ENCODE measurements around the gene PRSS50. TPM values are rescaled to one million over a fixed set of nuclear protein-coding genes. Genes with fewer than 3 reads are reported as not detected.

PRSS50 gene
- total and polyA plus RNA-seq, 8 donors, result under 0.01 to 0.10 TPM; not detected in 6

GRCh38 chr3:46679681-46680080 is 38.0 kb downstream of the PRSS50 start:
- peaks cover 0 to 14% (median 9%) of the 10 kb centered on the region in 4 donors for H3K4me1 ChIP-seq
- H3K9me3 ChIP-seq, result no peaks in the 10 kb centered on the region
- intact Hi-C loops (cut with DNase I; ENCODE audit: low total_unique reads), result no loop called here
- DNase-seq, result no peak
- WGBS, 5 donors, result 80 to 87% (median 85%) methylated on average over 5 of the region's 5 CpGs
- H3K27me3 ChIP-seq, result no peaks in the 10 kb centered on the region
- TF ChIP-seq POLR2AphosphoS5 (IDR thresholded peaks at IDR 0.05) (no peak), POLR2A (IDR thresholded peaks at IDR 0.05) (no peak), EP300 (IDR thresholded peaks at IDR 0.05) (no peak)
- TF ChIP-seq, protein P1, sequence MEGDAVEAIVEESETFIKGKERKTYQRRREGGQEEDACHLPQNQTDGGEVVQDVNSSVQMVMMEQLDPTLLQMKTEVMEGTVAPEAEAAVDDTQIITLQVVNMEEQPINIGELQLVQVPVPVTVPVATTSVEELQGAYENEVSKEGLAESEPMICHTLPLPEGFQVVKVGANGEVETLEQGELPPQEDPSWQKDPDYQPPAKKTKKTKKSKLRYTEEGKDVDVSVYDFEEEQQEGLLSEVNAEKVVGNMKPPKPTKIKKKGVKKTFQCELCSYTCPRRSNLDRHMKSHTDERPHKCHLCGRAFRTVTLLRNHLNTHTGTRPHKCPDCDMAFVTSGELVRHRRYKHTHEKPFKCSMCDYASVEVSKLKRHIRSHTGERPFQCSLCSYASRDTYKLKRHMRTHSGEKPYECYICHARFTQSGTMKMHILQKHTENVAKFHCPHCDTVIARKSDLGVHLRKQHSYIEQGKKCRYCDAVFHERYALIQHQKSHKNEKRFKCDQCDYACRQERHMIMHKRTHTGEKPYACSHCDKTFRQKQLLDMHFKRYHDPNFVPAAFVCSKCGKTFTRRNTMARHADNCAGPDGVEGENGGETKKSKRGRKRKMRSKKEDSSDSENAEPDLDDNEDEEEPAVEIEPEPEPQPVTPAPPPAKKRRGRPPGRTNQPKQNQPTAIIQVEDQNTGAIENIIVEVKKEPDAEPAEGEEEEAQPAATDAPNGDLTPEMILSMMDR (IDR thresholded peaks at IDR 0.05), result no peak
- H3K27ac ChIP-seq, result no peak overlapping the region
- H3K4me3 ChIP-seq, result no peak overlapping the region
- peaks cover 0 to 66% (median 44%) of the 10 kb centered on the region in 4 donors for H3K36me3 ChIP-seq

GRCh38 chr3:46678280-46678679 is 39.4 kb downstream of the PRSS50 start:
- H3K4me1 ChIP-seq, result peaks cover 0 to 14% (median 9%) of the 10 kb centered on the region in 4 donors
- no peaks in the 10 kb centered on the region for H3K27me3 ChIP-seq
- H3K36me3 ChIP-seq, result peaks cover 0 to 66% (median 44%) of the 10 kb centered on the region in 4 donors
- intact Hi-C loops (cut with DNase I; ENCODE audit: low total_unique reads), result no loop called here
- no peak overlapping the region for H3K27ac ChIP-seq
- WGBS, 5 donors, result 94 to 100% (median 97%) methylated on average over 4 to 6 of the region's 6 CpGs
- DNase-seq, result no peak
- H3K4me3 ChIP-seq, result no peak overlapping the region
- TF ChIP-seq POLR2A (IDR thresholded peaks at IDR 0.05), result no peak
- TF ChIP-seq, protein P1 (IDR thresholded peaks at IDR 0.05), result no peak
- TF ChIP-seq EP300 (IDR thresholded peaks at IDR 0.05), result no peak
- TF ChIP-seq POLR2AphosphoS5 (IDR thresholded peaks at IDR 0.05), result no peak
- H3K9me3 ChIP-seq, result no peaks in the 10 kb centered on the region

- intact Hi-C loops (cut with DNase I; ENCODE audit: low total_unique reads), result no loop called here
- Histone ChIP-seq H3K4me1 (peaks cover 0 to 14% (median 9%) of the 10 kb centered on the region in 4 donors), H3K9me3 (no peaks in the 10 kb centered on the region), H3K36me3 (peaks cover 0 to 68% (median 38%) of the 10 kb centered on the region in 4 donors), H3K27me3 (no peaks in the 10 kb centered on the region), H3K27ac (peak overlapping the region in 1 of 5 donors; percentile 46), H3K4me3 (no peak overlapping the region)
- TF ChIP-seq, protein P1 (IDR thresholded peaks at IDR 0.05), result no peak
- no peak for TF ChIP-seq POLR2AphosphoS5 (IDR thresholded peaks at IDR 0.05)
- peak in 1 of 2 donors; percentile 81 for DNase-seq
- WGBS, 5 donors, result 75 to 81% (median 79%) methylated on average over 6 of the region's 6 CpGs
Measured at GRCh38 chr3:46677411-46677726, 40.3 kb downstream of the PRSS50 start.

GRCh38 chr3:46676601-46677410 is 40.9 kb downstream of the PRSS50 start:
- Histone ChIP-seq H3K4me1 (peaks cover 0 to 14% (median 9%) of the 10 kb centered on the region in 4 donors), H3K36me3 (peaks cover 0 to 68% (median 33%) of the 10 kb centered on the region in 4 donors), H3K9me3 (no peaks in the 10 kb centered on the region), H3K27ac (peak overlapping the region in 2 of 5 donors; percentile 28 to 46), H3K4me3 (no peak overlapping the region), H3K27me3 (no peaks in the 10 kb centered on the region)
- DNase-seq, result no peak
- WGBS, 5 donors, result 76 to 84% (median 79%) methylated on average over 10 to 16 of the region's 16 CpGs
- TF ChIP-seq, protein P1 (IDR thresholded peaks at IDR 0.05), result no peak
- intact Hi-C loops (cut with DNase I; ENCODE audit: low total_unique reads), result no loop called here
